GM10248 (cell line): ENCODE data around the gene RPL13.

Experiments
- CTCF ChIA-PET: fragments of 300-600 bp; sonication (Branson Sonifier 250); formaldehyde crosslinking; extraction: SDS; loops from one replicate; lab custom pipeline; 2021; ENCODE audit warnings: antibody characterized with exemption; lab: Yijun Ruan, JAX
- POLR2A ChIA-PET: fragments of 350-650 bp; sonication (Branson Sonifier 250); formaldehyde crosslinking; extraction: SDS; loops from one replicate; lab custom pipeline; 2020; ENCODE audit warnings: antibody characterized with exemption; lab: Yijun Ruan, JAX
- DNase-seq: peaks from one replicate; pipeline ENCODE4 v3.0.0; 2012; ENCODE audit errors: extremely low spot score
- TF ChIP-seq, protein P1 (sequence below): IDR thresholded peaks from 2 replicates; pipeline ENCODE4 v1.5.1; 2012; ENCODE audit warnings: mild to moderate bottlenecking, low read depth; ENCODE audit errors: extremely low read depth, missing control alignments, control extremely low read depth

Gene RPL13

DNA sequence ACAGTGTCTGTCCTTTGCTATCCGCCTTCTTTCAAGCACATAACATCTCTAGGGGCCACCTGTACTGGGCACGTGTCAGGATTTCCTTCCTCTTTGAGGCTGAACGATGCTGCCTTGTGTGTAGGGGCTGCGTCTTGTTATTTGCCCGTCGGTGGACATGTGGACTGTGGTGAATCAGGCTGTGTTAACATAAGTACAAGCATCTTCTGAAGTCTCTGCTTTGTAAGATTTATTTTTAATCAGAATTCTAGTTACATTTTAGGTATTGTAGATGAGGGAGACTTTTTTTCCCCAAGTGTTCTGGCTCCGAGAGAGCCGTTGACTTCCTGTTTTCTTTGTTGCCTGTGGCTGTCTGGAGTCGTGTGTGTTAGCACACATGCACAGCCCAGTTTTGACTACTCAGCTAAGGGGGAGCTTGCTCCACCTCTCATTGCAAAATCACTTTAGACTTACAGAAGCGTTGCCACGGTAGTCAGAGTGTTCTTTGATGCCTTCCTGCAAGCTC lies 26.2 kb upstream of the RPL13 start:
- TF ChIP-seq, protein P1, sequence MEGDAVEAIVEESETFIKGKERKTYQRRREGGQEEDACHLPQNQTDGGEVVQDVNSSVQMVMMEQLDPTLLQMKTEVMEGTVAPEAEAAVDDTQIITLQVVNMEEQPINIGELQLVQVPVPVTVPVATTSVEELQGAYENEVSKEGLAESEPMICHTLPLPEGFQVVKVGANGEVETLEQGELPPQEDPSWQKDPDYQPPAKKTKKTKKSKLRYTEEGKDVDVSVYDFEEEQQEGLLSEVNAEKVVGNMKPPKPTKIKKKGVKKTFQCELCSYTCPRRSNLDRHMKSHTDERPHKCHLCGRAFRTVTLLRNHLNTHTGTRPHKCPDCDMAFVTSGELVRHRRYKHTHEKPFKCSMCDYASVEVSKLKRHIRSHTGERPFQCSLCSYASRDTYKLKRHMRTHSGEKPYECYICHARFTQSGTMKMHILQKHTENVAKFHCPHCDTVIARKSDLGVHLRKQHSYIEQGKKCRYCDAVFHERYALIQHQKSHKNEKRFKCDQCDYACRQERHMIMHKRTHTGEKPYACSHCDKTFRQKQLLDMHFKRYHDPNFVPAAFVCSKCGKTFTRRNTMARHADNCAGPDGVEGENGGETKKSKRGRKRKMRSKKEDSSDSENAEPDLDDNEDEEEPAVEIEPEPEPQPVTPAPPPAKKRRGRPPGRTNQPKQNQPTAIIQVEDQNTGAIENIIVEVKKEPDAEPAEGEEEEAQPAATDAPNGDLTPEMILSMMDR = no peak
- CTCF ChIA-PET = no interaction called here
- DNase-seq = no peak
- POLR2A ChIA-PET = interaction anchor here (0.6 kb wide), 1 partner anchor 725 kb away, joined by 6 read pairs; no protein-coding TSS in a partner anchor

DNA sequence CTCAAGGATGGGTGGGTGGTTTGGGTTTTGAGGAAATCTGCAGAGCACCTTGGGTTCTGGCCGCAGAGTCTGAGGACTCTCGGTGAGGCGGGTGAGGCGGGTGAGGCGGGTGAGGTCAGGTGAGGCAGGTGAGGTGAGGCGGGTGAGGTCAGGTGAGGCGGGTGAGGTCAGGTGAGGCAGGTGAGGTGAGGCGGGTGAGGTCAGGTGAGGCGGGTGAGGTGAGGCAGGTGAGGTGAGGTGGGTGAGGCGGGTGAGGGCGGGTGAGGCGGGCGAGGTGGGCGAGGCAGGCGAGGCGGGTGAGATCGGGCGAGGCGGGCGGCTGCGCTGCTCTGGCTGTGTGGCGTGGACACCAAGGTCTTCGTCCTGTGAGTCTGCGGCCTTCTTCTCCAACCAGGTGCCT lies 24.1 kb upstream of the RPL13 start:
- TF ChIP-seq, protein P1 = no peak

DNA sequence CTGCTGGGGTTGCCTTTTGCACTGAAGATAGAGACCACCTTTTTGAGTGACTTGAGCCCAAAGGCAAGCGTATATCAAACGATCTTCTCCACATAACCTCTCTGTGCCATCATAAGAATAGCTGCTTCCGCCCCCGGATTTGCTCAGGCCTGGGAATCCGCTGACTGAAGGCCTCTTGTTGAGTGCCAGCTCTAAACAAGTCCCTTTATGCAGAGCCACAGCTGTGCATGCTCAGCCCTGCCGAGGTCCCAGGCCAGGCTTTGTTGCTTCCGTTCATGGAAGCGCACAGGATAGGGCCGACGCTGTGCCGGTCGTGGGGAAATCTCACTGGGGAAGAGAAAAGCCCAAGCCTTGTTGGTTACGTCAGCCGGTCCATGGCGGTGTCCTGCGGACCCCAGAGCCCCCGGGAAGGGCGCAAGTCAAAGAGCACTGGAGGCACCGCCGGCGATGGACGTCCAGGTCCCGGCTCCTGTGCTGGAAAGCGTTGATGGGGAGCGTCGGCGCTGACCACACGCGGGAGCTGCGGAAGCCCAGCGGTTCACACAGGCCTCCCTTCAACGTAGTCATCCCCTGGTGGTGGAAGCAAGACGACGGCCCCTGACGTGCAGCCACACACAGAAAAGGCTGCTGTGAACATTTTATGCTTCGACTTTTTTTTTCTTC lies 23.5 kb upstream of the RPL13 start:
- ChIA-PET CTCF (interaction anchor here (1.0 kb wide), 1 partner anchor 11 kb away, joined by 3 read pairs; no protein-coding TSS in a partner anchor), POLR2A (interaction anchor here (1.3 kb wide), 1 partner anchor 9 kb away, joined by 4 read pairs; no protein-coding TSS in a partner anchor)
- TF ChIP-seq, protein P1 = no peak
- DNase-seq = no peak

More for the DNA sequence above, 24.1 kb upstream of the RPL13 start:
- no peak for DNase-seq
- POLR2A ChIA-PET = interaction anchor here (1.3 kb wide), 1 partner anchor 9 kb away, joined by 4 read pairs; no protein-coding TSS in a partner anchor
- CTCF ChIA-PET = interaction anchor here (1.0 kb wide), 1 partner anchor 11 kb away, joined by 3 read pairs; no protein-coding TSS in a partner anchor

DNA sequence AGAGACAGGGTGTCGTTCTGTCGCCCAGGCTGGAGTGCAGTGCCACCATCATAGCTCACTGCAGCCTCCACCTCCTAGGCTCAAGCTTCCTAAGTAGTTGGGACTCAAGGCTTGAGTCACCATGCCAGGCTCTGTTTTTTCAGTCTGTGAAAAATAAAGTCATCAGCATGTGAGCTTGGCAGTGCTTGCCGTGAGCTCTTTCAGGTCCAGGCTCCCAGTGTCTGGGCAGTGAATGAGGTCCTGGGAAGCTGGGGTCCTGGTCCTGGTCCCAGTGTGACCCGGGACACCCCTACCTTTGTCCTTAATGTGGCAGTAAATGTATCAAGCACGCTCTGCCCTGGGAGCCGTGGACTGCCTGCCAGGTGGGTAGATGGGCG lies 22.9 kb upstream of the RPL13 start:
- TF ChIP-seq, protein P1 = no peak
- ChIA-PET CTCF (no interaction called here), POLR2A (interaction anchor here (1.3 kb wide), 1 partner anchor 8 kb away, joined by 4 read pairs; no protein-coding TSS in a partner anchor)
- DNase-seq = no peak

DNA sequence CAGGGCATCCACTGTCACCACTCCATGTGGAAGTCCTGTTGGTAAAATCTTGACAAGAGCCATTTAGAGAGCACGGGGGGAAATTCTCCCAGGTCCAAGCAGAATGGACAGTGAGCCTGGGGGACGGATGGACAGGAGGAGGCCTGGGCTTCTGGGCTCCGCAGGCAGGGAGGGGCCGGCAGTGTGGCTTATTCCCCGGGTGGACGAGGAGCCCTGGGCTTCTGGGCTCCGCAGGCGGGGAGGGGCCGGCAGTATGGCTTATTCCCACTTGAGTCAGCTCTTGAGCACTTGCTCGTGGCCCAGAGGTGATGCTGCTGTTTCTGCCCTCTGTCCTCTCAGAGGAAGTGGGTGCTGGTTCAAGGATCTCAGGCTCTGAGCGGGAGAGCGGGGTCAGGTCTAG lies 22.2 kb upstream of the RPL13 start:
- TF ChIP-seq, protein P1 = no peak
- no peak for DNase-seq
- POLR2A ChIA-PET = no interaction called here
- CTCF ChIA-PET = interaction anchor here (1.3 kb wide), 1 partner anchor 19 kb away, joined by 3 read pairs; no protein-coding TSS in a partner anchor

DNA sequence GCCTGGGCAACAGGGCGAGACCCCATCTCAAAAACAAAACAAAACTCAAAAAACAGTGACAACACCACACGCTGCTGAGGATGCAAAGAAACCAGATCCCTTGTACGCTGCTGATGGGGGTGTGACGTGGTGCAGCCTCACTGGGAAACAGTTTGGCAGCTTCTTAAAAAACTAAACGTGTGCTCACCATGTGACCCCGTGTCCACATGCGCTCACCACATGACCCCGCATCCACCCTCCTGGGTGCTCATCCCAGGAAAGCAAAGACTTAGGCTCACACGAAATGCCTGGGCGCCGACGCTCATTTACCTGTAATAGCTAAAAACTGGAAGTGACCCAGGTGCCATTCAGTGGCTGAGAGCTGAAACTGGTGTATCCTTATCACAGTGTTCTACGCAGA lies 19.9 kb upstream of the RPL13 start:
- ChIA-PET POLR2A (no interaction called here), CTCF (interaction anchor here (1.3 to 1.4 kb wide), 3 partner anchors 9 to 16 kb away, joined by 3 to 4 read pairs (median 3); no protein-coding TSS in a partner anchor)
- TF ChIP-seq, protein P1 = no peak
- no peak for DNase-seq
